Spleen (tissue), 7 donors: Measurements from ENCODE around the gene UXS1.

Experiments used
- CTCF ChIP-seq, 11 experiments: fragments of 200-600 bp in 7 of 11; fragments of 450-650 bp in 4 of 11; sonication (generic) in 4 of 11; IDR thresholded peaks in 8 of 11; conservative IDR thresholded peaks in 3 of 11; 1 replicate in 7 of 11; 2 replicates in 4 of 11; pipeline versions ENCODE4 v1.4.0 to v1.8.0; 2016 to 2021; ENCODE audit warnings: antibody characterized with exemption in 11 of 11, inconsistent platforms in 4 of 11, mild to moderate bottlenecking in 1 of 11
- POLR2AphosphoS5 ChIP-seq, 3 donors: sonication (generic); formaldehyde crosslinking; IDR thresholded peaks; one replicate each; pipeline ENCODE4 v1.5.1; 2017; ENCODE audit warnings: antibody characterized with exemption in 3 of 3
- donor health status: DM: no; HTN: no; CAD: no; lungs with moderate emphysema.
- donor health status: DM: no; HTN: no; CAD: no.
- donor health status: DM: no; HTN: no; CAD: no.

GRCh38 chr2:106157416-106157815 lies 36.7 kb downstream of the UXS1 start:
- TF ChIP-seq CTCF (IDR thresholded peaks at IDR 0.05 in 8 of 11, conservative IDR thresholded peaks at IDR 0.05 in 3 of 11) = no peak
- TF ChIP-seq POLR2AphosphoS5 (IDR thresholded peaks at IDR 0.05) = no peak
